ENCODE results near the gene PDZRN3. TPM values are rescaled to one million over a fixed set of nuclear protein-coding genes. Genes with fewer than 3 reads are reported as not detected.

Gene PDZRN3
- total and polyA plus RNA-seq, 4 donors = 0.69 to 1.8 (median 0.92) TPM

DNA sequence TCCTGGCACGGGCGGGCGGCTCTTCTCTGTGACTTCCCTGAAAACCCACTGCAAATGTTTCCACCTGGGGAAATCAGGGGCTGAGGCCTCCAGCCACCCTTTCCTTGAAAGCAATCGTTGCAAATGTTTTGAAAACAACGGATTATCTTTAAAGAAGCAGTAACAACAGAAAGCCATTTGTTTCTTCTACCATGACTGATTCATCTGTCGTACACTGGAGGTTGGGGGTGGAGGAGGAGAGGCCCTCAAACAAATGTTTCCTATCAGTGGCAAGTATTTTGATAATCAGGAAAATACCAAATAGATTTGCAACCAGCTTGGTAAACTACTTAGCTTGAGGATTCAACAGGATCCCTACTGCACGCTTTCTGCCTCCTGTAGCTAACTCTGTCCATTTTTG lies 114.9 kb downstream of the PDZRN3 start:
- TF ChIP-seq, protein P1, sequence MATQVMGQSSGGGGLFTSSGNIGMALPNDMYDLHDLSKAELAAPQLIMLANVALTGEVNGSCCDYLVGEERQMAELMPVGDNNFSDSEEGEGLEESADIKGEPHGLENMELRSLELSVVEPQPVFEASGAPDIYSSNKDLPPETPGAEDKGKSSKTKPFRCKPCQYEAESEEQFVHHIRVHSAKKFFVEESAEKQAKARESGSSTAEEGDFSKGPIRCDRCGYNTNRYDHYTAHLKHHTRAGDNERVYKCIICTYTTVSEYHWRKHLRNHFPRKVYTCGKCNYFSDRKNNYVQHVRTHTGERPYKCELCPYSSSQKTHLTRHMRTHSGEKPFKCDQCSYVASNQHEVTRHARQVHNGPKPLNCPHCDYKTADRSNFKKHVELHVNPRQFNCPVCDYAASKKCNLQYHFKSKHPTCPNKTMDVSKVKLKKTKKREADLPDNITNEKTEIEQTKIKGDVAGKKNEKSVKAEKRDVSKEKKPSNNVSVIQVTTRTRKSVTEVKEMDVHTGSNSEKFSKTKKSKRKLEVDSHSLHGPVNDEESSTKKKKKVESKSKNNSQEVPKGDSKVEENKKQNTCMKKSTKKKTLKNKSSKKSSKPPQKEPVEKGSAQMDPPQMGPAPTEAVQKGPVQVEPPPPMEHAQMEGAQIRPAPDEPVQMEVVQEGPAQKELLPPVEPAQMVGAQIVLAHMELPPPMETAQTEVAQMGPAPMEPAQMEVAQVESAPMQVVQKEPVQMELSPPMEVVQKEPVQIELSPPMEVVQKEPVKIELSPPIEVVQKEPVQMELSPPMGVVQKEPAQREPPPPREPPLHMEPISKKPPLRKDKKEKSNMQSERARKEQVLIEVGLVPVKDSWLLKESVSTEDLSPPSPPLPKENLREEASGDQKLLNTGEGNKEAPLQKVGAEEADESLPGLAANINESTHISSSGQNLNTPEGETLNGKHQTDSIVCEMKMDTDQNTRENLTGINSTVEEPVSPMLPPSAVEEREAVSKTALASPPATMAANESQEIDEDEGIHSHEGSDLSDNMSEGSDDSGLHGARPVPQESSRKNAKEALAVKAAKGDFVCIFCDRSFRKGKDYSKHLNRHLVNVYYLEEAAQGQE (IDR thresholded peaks at IDR 0.05) = no peak
- TF ChIP-seq FOXA2 (IDR thresholded peaks at IDR 0.05) = no peak
- no peak for TF ChIP-seq GABPA (IDR thresholded peaks at IDR 0.05 in 1 of 2, conservative IDR thresholded peaks at IDR 0.05 in 1 of 2)
- TF ChIP-seq YY1 (IDR thresholded peaks at IDR 0.05) = no peak
- TF ChIP-seq, protein P2, sequence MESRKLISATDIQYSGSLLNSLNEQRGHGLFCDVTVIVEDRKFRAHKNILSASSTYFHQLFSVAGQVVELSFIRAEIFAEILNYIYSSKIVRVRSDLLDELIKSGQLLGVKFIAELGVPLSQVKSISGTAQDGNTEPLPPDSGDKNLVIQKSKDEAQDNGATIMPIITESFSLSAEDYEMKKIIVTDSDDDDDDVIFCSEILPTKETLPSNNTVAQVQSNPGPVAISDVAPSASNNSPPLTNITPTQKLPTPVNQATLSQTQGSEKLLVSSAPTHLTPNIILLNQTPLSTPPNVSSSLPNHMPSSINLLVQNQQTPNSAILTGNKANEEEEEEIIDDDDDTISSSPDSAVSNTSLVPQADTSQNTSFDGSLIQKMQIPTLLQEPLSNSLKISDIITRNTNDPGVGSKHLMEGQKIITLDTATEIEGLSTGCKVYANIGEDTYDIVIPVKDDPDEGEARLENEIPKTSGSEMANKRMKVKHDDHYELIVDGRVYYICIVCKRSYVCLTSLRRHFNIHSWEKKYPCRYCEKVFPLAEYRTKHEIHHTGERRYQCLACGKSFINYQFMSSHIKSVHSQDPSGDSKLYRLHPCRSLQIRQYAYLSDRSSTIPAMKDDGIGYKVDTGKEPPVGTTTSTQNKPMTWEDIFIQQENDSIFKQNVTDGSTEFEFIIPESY (IDR thresholded peaks at IDR 0.05) = no peak
- TF ChIP-seq HNF4A (conservative IDR thresholded peaks at IDR 0.05) = no peak
- TF ChIP-seq TAF1 (conservative IDR thresholded peaks at IDR 0.05) = no peak
- no peak for TF ChIP-seq RXRA (IDR thresholded peaks at IDR 0.05)
- no peak for TF ChIP-seq FOXA1 (IDR thresholded peaks at IDR 0.05)
- no peak for TF ChIP-seq NR2F2 (IDR thresholded peaks at IDR 0.05)
- TF ChIP-seq JUND (IDR thresholded peaks at IDR 0.05) = no peak
- TF ChIP-seq SP1 (IDR thresholded peaks at IDR 0.05) = no peak
- TF ChIP-seq EGR1 (IDR thresholded peaks at IDR 0.05; ENCODE audit: low read depth in 2 of 2) = no peak
- TF ChIP-seq RAD21 (IDR thresholded peaks at IDR 0.05) = no peak
- Histone ChIP-seq H3K27me3 (ENCODE audit: control insufficient read depth in 4 of 4, insufficient read depth in 4 of 4, low read length in 3 of 4) (no peaks in the 10 kb centered on the region), H3K9me3 (ENCODE audit: control insufficient read depth in 4 of 4, low read length in 3 of 4) (no peaks in the 10 kb centered on the region), H3K4me1 (ENCODE audit: control insufficient read depth in 4 of 4, insufficient read depth in 4 of 4, low read length in 3 of 4) (peaks cover 3 to 12% (median 10%) of the 10 kb centered on the region in 4 donors), H3K4me3 (ENCODE audit: low read depth in 1 of 3, low read length in 3 of 3) (no peak overlapping the region), H3K9ac (ENCODE audit: low read depth in 1 of 2, low read length in 2 of 2) (no peak overlapping the region), H3K36me3 (ENCODE audit: control insufficient read depth in 4 of 4, insufficient read depth in 3 of 4, low read depth in 1 of 4, low read length in 3 of 4) (no peaks in the 10 kb centered on the region), H3K27ac (ENCODE audit: low read depth in 1 of 2, low read length in 2 of 2) (no peak overlapping the region)
- no peak for DNase-seq (ENCODE audit: low spot score)
- 68% methylated on average over 7 of the region's 7 CpGs for WGBS

DNA sequence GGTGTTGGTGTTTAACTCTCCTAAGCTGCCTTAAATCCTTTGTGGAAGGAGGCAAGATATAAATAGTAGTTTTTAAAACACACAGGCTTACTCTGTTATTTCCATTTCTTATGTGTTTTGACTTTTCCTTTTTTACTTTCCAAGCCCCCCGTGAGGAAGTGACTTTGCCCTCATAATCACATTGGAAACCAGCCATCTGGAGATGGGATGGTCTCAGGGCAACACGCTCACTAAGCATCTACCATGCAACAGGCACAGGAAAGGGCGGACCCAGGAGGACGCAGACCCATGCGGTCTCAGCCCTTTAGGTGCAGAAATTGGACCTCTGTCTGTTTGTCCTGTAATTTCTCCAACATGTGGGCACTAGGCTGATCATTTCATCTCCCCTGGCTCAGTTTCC lies 115.7 kb downstream of the PDZRN3 start:
- H3K4me3 ChIP-seq (ENCODE audit: low read depth in 1 of 3, low read length in 3 of 3) = no peak overlapping the region
- no peaks in the 10 kb centered on the region for H3K9me3 ChIP-seq (ENCODE audit: control insufficient read depth in 4 of 4, low read length in 3 of 4)
- no peaks in the 10 kb centered on the region for H3K27me3 ChIP-seq (ENCODE audit: control insufficient read depth in 4 of 4, insufficient read depth in 4 of 4, low read length in 3 of 4)
- H3K4me1 ChIP-seq (ENCODE audit: control insufficient read depth in 4 of 4, insufficient read depth in 4 of 4, low read length in 3 of 4) = peaks cover 3 to 12% (median 10%) of the 10 kb centered on the region in 4 donors
- no peak overlapping the region for H3K27ac ChIP-seq (ENCODE audit: low read depth in 1 of 2, low read length in 2 of 2)
- no peak for DNase-seq (ENCODE audit: low spot score)
- TF ChIP-seq, protein P3, sequence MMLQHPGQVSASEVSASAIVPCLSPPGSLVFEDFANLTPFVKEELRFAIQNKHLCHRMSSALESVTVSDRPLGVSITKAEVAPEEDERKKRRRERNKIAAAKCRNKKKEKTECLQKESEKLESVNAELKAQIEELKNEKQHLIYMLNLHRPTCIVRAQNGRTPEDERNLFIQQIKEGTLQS (IDR thresholded peaks at IDR 0.05) = no peak
- TF ChIP-seq NR2F2 (IDR thresholded peaks at IDR 0.05) (no peak), GABPA (IDR thresholded peaks at IDR 0.05 in 1 of 2, conservative IDR thresholded peaks at IDR 0.05 in 1 of 2) (no peak), HNF4A (conservative IDR thresholded peaks at IDR 0.05) (no peak)
- TF ChIP-seq, protein P1 (IDR thresholded peaks at IDR 0.05) = no peak
- TF ChIP-seq, protein P4, sequence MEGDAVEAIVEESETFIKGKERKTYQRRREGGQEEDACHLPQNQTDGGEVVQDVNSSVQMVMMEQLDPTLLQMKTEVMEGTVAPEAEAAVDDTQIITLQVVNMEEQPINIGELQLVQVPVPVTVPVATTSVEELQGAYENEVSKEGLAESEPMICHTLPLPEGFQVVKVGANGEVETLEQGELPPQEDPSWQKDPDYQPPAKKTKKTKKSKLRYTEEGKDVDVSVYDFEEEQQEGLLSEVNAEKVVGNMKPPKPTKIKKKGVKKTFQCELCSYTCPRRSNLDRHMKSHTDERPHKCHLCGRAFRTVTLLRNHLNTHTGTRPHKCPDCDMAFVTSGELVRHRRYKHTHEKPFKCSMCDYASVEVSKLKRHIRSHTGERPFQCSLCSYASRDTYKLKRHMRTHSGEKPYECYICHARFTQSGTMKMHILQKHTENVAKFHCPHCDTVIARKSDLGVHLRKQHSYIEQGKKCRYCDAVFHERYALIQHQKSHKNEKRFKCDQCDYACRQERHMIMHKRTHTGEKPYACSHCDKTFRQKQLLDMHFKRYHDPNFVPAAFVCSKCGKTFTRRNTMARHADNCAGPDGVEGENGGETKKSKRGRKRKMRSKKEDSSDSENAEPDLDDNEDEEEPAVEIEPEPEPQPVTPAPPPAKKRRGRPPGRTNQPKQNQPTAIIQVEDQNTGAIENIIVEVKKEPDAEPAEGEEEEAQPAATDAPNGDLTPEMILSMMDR (IDR thresholded peaks at IDR 0.05; ENCODE audit: low read depth, low read length, missing input control) = no peak
- TF ChIP-seq, protein P2 (IDR thresholded peaks at IDR 0.05) = no peak
- no peaks in the 10 kb centered on the region for H3K36me3 ChIP-seq (ENCODE audit: control insufficient read depth in 4 of 4, insufficient read depth in 3 of 4, low read depth in 1 of 4, low read length in 3 of 4)
- H3K9ac ChIP-seq (ENCODE audit: low read depth in 1 of 2, low read length in 2 of 2) = peak overlapping the region in 1 of 2 donors; percentile 47
- 83% methylated on average over 5 of the region's 5 CpGs for WGBS
